Smooth muscle cell (in vitro differentiated cells): ENCODE data around the gene LMAN1L. TPM values are rescaled to one million over a fixed set of nuclear protein-coding genes. Genes with fewer than 3 reads are reported as not detected.

Experiments
- DNase-seq: peaks from one replicate; lab custom pipeline; 2025; ENCODE audit not compliant: unreplicated experiment; lab: John Stamatoyannopoulos, UW
- H2AFZ ChIP-seq: fragments of 200-600 bp; sonication (generic); 2 replicates; pipeline ENCODE4 v1.6.0; 2016; ENCODE audit warnings: antibody characterized with exemption, low read depth, mild to moderate bottlenecking
- H3F3A ChIP-seq: fragments of 200-600 bp; sonication (generic); 2 replicates; pipeline ENCODE4 v1.6.0; 2017; ENCODE audit warnings: antibody characterized with exemption, low read depth
- H3K27ac ChIP-seq: fragments of 200-600 bp; sonication (generic); 2 replicates; pipeline ENCODE4 v1.5.1; 2016; ENCODE audit warnings: low read depth, mild to moderate bottlenecking
- H3K27me3 ChIP-seq: fragments of 200-600 bp; sonication (generic); 2 replicates; pipeline ENCODE4 v1.6.1; 2016; ENCODE audit warnings: low read depth, mild to moderate bottlenecking
- H3K36me3 ChIP-seq: fragments of 200-600 bp; sonication (generic); 2 replicates; pipeline ENCODE4 v1.5.1; 2016; ENCODE audit warnings: low read depth
- H3K4me1 ChIP-seq: fragments of 200-600 bp; sonication (generic); 2 replicates; pipeline ENCODE4 v1.5.1; 2016; ENCODE audit warnings: low read depth
- H3K4me2 ChIP-seq: fragments of 200-600 bp; sonication (generic); 2 replicates; pipeline ENCODE4 v1.6.0; 2016; ENCODE audit warnings: mild to moderate bottlenecking
- H3K4me3 ChIP-seq: fragments of 200-600 bp; sonication (generic); 2 replicates; pipeline ENCODE4 v1.5.1; 2016; ENCODE audit warnings: mild to moderate bottlenecking
- H3K79me2 ChIP-seq: fragments of 200-600 bp; sonication (generic); 2 replicates; pipeline ENCODE4 v1.6.0; 2016; ENCODE audit warnings: low read depth, mild to moderate bottlenecking
- H3K9ac ChIP-seq: fragments of 200-600 bp; sonication (generic); 2 replicates; pipeline ENCODE4 v1.6.0; 2016; ENCODE audit warnings: low read depth
- H3K9me3 ChIP-seq: fragments of 200-600 bp; sonication (generic); replicated peaks from 2 replicates; pipeline ENCODE4 v1.5.1; 2016; ENCODE audit warnings: low read depth
- H4K20me1 ChIP-seq: fragments of 200-600 bp; sonication (generic); 2 replicates; pipeline ENCODE4 v1.6.0; 2016; ENCODE audit warnings: low read depth
- WGBS: methylation state at CpG from one replicate; pipeline ENCODE4 v1.1.7; 2016; ENCODE audit warnings: low lambda C conversion rate; 5-methylcytosine and 5-hydroxymethylcytosine counted together
- microRNA-seq: library from miRNA; unstranded; fragments of <30 nt; microRNA quantifications from one replicate; pipeline ENCODE4, GENCODE V29; 2016; ENCODE audit warnings: borderline number of aligned reads
- polyA plus RNA-seq: library from polyadenylated mRNA; unstranded; fragments of >200 nt; fragmentation: Nextera tagmentation; extraction: Ambion mirVana; gene quantifications from 2 replicates; pipeline ENCODE4 v1.2.1, GENCODE V29; 2016
- small RNA-seq: library from RNA; depleted of rRNA; stranded (forward); fragments of <200 nt; gene quantifications from one replicate; pipeline ENCODE3, GENCODE V24; 2014
- total RNA-seq: library from RNA; depleted of rRNA; stranded (reverse); fragments of >200 nt; gene quantifications from 2 replicates; pipeline ENCODE4 v1.2.3, GENCODE V29; 2014
- TF ChIP-seq, protein P1 (sequence below): fragments of 200-600 bp; sonication (generic); IDR thresholded peaks from 2 replicates; pipeline ENCODE4 v1.5.1; 2017; ENCODE audit warnings: borderline replicate concordance, mild to moderate bottlenecking, antibody characterized with exemption; ENCODE audit not compliant: insufficient read depth, poor library complexity, severe bottlenecking

Gene LMAN1L
- total and polyA plus RNA-seq, 2 experiments from 2014 or later: not detected

DNA sequence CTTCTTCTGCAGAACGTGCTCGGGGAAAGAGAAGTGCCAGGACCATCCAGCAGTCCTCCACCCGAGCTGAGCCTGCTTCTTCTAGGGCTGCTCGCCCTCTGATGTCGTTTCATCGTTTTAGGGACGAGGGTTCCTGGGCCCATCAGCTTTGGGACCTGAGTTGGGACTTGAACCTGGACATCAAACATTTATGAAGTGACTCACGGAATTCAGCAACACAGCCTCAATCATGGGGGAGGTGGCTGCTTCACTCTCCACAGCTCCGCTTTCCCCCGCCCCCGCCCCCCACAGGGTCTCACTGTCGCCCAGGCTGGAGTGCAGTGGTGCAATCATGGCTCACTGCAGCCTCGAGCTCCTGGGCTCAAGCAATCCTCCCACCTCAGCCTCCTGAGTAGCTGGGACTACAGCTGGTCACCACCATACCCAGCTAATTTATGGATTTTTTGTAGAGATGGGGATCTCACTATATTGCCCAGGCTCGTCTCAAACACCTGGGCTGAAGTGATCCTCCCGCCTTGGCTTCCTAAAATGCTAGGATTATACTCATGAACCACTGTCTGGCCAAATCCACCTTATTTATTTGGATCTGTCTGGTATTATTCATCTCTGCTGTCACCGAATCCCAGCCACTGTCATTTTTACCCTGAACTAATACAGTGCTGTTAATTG, 61.3 kb downstream of the LMAN1L start:
- H3K36me3 ChIP-seq: no peaks in the 10 kb centered on the region
- no peaks in the 10 kb centered on the region for H3K27me3 ChIP-seq
- H3K4me3 ChIP-seq: peak overlapping the region; percentile 97
- H3K9ac ChIP-seq: peak overlapping the region; percentile 98
- H3K4me1 ChIP-seq: peaks cover 11% of the 10 kb centered on the region
- peak overlapping the region; percentile 50 for H2AFZ ChIP-seq
- peaks cover 38% of the 10 kb centered on the region for H4K20me1 ChIP-seq
- TF ChIP-seq, protein P1, sequence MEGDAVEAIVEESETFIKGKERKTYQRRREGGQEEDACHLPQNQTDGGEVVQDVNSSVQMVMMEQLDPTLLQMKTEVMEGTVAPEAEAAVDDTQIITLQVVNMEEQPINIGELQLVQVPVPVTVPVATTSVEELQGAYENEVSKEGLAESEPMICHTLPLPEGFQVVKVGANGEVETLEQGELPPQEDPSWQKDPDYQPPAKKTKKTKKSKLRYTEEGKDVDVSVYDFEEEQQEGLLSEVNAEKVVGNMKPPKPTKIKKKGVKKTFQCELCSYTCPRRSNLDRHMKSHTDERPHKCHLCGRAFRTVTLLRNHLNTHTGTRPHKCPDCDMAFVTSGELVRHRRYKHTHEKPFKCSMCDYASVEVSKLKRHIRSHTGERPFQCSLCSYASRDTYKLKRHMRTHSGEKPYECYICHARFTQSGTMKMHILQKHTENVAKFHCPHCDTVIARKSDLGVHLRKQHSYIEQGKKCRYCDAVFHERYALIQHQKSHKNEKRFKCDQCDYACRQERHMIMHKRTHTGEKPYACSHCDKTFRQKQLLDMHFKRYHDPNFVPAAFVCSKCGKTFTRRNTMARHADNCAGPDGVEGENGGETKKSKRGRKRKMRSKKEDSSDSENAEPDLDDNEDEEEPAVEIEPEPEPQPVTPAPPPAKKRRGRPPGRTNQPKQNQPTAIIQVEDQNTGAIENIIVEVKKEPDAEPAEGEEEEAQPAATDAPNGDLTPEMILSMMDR: no peak
- peaks cover 38% of the 10 kb centered on the region for H3K79me2 ChIP-seq
- H3K9me3 ChIP-seq: no peaks in the 10 kb centered on the region
- peak overlapping the region; percentile 100 for H3K4me2 ChIP-seq
- DNase-seq: peak; percentile 28
- no peak overlapping the region for H3K27ac ChIP-seq
- 48% methylated on average over 16 of the region's 16 CpGs for WGBS
- H3F3A ChIP-seq: no peaks in the 10 kb centered on the region

Small RNAs within 50 kb of the gene (microRNA-seq; reads per million reads assigned to microRNA genes)
- gene MIR4513 (not detected), gene MIR6882 (not detected)

Small RNAs within 50 kb of the gene (small RNA-seq; reads per million reads assigned to genes)
- gene CPLX3 (not detected), gene MIR4513 (not detected), gene MIR6882 (0.08 reads per million)

Other genes with a start within 250 kb of the LMAN1L start
- gene CLK3, start 197.0 kb upstream of the LMAN1L start, total RNA-seq: 92.4 and 105 TPM in 2 replicates
- 68.8 and 72.6 TPM in 2 replicates for gene CLK3, start 197.0 kb upstream of the LMAN1L start, polyA plus RNA-seq
- 18.4 and 23.3 TPM in 2 replicates for gene EDC3, start 116.8 kb upstream of the LMAN1L start, total RNA-seq
- 26.7 and 32.9 TPM in 2 replicates for gene EDC3, start 116.8 kb upstream of the LMAN1L start, polyA plus RNA-seq
- gene CYP1A1, start 87.3 kb upstream of the LMAN1L start, total RNA-seq: 0.81 and 1.9 TPM in 2 replicates
- gene CYP1A1, start 87.3 kb upstream of the LMAN1L start, polyA plus RNA-seq: 0.09 and 0.13 TPM in 2 replicates
- gene CYP1A2, start 64.0 kb upstream of the LMAN1L start, total RNA-seq: not detected in 2 replicates
- gene CYP1A2, start 64.0 kb upstream of the LMAN1L start, polyA plus RNA-seq: not detected in 2 replicates
- gene CSK, start 30.8 kb upstream of the LMAN1L start, total RNA-seq: 10.4 and 19.6 TPM in 2 replicates
- 14.1 and 16.5 TPM in 2 replicates for gene CSK, start 30.8 kb upstream of the LMAN1L start, polyA plus RNA-seq
- gene CPLX3, start 13.8 kb downstream of the LMAN1L start, total RNA-seq: 0.04 and 0.22 TPM in 2 replicates
- not detected in 2 replicates for gene CPLX3, start 13.8 kb downstream of the LMAN1L start, polyA plus RNA-seq
- gene ULK3, start 30.3 kb downstream of the LMAN1L start, total RNA-seq: 14.2 and 24.1 TPM in 2 replicates
- 20.8 and 23.7 TPM in 2 replicates for gene ULK3, start 30.3 kb downstream of the LMAN1L start, polyA plus RNA-seq
- 47.5 and 55.5 TPM in 2 replicates for gene SCAMP2, start 60.5 kb downstream of the LMAN1L start, total RNA-seq
- 80.3 and 87.6 TPM in 2 replicates for gene SCAMP2, start 60.5 kb downstream of the LMAN1L start, polyA plus RNA-seq
- gene MPI, start 77.2 kb downstream of the LMAN1L start, total RNA-seq: 43.6 and 53.1 TPM in 2 replicates
- 35.6 and 41.9 TPM in 2 replicates for gene MPI, start 77.2 kb downstream of the LMAN1L start, polyA plus RNA-seq
- gene FAM219B, start 94.0 kb downstream of the LMAN1L start, total RNA-seq: 52.4 and 53.7 TPM in 2 replicates
- gene FAM219B, start 94.0 kb downstream of the LMAN1L start, polyA plus RNA-seq: 37.1 and 40.2 TPM in 2 replicates
- gene COX5A, start 125.2 kb downstream of the LMAN1L start, total RNA-seq: 144 and 154 TPM in 2 replicates
- gene COX5A, start 125.2 kb downstream of the LMAN1L start, polyA plus RNA-seq: 325 and 339 TPM in 2 replicates
- 5.5 and 8.7 TPM in 2 replicates for gene RPP25, start 143.9 kb downstream of the LMAN1L start, total RNA-seq
- 24.0 and 26.2 TPM in 2 replicates for gene RPP25, start 143.9 kb downstream of the LMAN1L start, polyA plus RNA-seq
- 2.8 and 18.1 TPM in 2 replicates for gene SCAMP5, start 182.7 kb downstream of the LMAN1L start, total RNA-seq
- 5.5 and 6.6 TPM in 2 replicates for gene SCAMP5, start 182.7 kb downstream of the LMAN1L start, polyA plus RNA-seq
- 6.2 and 33.7 TPM in 2 replicates for gene PPCDC, start 210.8 kb downstream of the LMAN1L start, total RNA-seq
- 7.8 and 11.9 TPM in 2 replicates for gene PPCDC, start 210.8 kb downstream of the LMAN1L start, polyA plus RNA-seq